ENCODE results near the gene RHOXF2. TPM values are rescaled to one million over a fixed set of nuclear protein-coding genes. Genes with fewer than 3 reads are reported as not detected.
"Not testable (repeated sequence)": the region's sequence is repeated elsewhere in the genome, so short reads cannot be mapped to it uniquely, and the experiment has no call there.

Gene RHOXF2
- total RNA-seq, 1 experiment from 2014 or later = not detected

- not testable (repeated sequence) for H2AFZ ChIP-seq (ENCODE audit: low read length); H3K27ac ChIP-seq (ENCODE audit: low read length); H4K20me1 ChIP-seq (ENCODE audit: insufficient read depth, low read depth, low read length); H3K9me3 ChIP-seq (ENCODE audit: low read length); DNase-seq; H3K27me3 ChIP-seq (ENCODE audit: low read length); H3K9ac ChIP-seq (ENCODE audit: low read length); H3K4me2 ChIP-seq (ENCODE audit: low read depth, low read length, poor library complexity, severe bottlenecking); H3K36me3 ChIP-seq (ENCODE audit: insufficient read depth, low read length); H3K79me2 ChIP-seq (ENCODE audit: low read length); H3K4me3 ChIP-seq (ENCODE audit: low read length); H3K4me1 ChIP-seq (ENCODE audit: low read length); H3K9me2 ChIP-seq (replicated peaks; ENCODE audit: insufficient read depth, low read length)
Observed at GRCh38 chrX:120159086-120159485, 673 bp downstream of the RHOXF2 start.

GRCh38 chrX:120193254-120193653, 34.8 kb downstream of the RHOXF2 start:
- H3K4me1 ChIP-seq (ENCODE audit: low read length); H4K20me1 ChIP-seq (ENCODE audit: insufficient read depth, low read depth, low read length); H3K27me3 ChIP-seq (ENCODE audit: low read length); H3K36me3 ChIP-seq (ENCODE audit: insufficient read depth, low read length); H3K27ac ChIP-seq (ENCODE audit: low read length); H2AFZ ChIP-seq (ENCODE audit: low read length); H3K9ac ChIP-seq (ENCODE audit: low read length); H3K9me2 ChIP-seq (replicated peaks; ENCODE audit: insufficient read depth, low read length); DNase-seq; H3K4me2 ChIP-seq (ENCODE audit: low read depth, low read length, poor library complexity, severe bottlenecking); H3K9me3 ChIP-seq (ENCODE audit: low read length); H3K4me3 ChIP-seq (ENCODE audit: low read length); H3K79me2 ChIP-seq (ENCODE audit: low read length): not testable (repeated sequence)

- H3K9ac ChIP-seq (ENCODE audit: low read length); H3K4me2 ChIP-seq (ENCODE audit: low read depth, low read length, poor library complexity, severe bottlenecking); H3K9me3 ChIP-seq (ENCODE audit: low read length); H3K4me3 ChIP-seq (ENCODE audit: low read length); DNase-seq; H4K20me1 ChIP-seq (ENCODE audit: insufficient read depth, low read depth, low read length); H2AFZ ChIP-seq (ENCODE audit: low read length); H3K4me1 ChIP-seq (ENCODE audit: low read length); H3K9me2 ChIP-seq (replicated peaks; ENCODE audit: insufficient read depth, low read length); H3K27me3 ChIP-seq (ENCODE audit: low read length); H3K27ac ChIP-seq (ENCODE audit: low read length); H3K36me3 ChIP-seq (ENCODE audit: insufficient read depth, low read length); H3K79me2 ChIP-seq (ENCODE audit: low read length): not testable (repeated sequence)
Observed at GRCh38 chrX:120193720-120194119, 35.3 kb downstream of the RHOXF2 start.

- H3K9me3 ChIP-seq (ENCODE audit: low read length); H3K27me3 ChIP-seq (ENCODE audit: low read length); H3K4me3 ChIP-seq (ENCODE audit: low read length); H3K9ac ChIP-seq (ENCODE audit: low read length); H4K20me1 ChIP-seq (ENCODE audit: insufficient read depth, low read depth, low read length); H3K27ac ChIP-seq (ENCODE audit: low read length); H3K36me3 ChIP-seq (ENCODE audit: insufficient read depth, low read length); DNase-seq; H3K9me2 ChIP-seq (replicated peaks; ENCODE audit: insufficient read depth, low read length); H3K79me2 ChIP-seq (ENCODE audit: low read length); H2AFZ ChIP-seq (ENCODE audit: low read length); H3K4me2 ChIP-seq (ENCODE audit: low read depth, low read length, poor library complexity, severe bottlenecking); H3K4me1 ChIP-seq (ENCODE audit: low read length): not testable (repeated sequence)
Observed at GRCh38 chrX:120195786-120196185, 37.4 kb downstream of the RHOXF2 start.

GRCh38 chrX:120196626-120197283, 38.3 kb downstream of the RHOXF2 start:
- not testable (repeated sequence) for H3K4me1 ChIP-seq (ENCODE audit: low read length); H4K20me1 ChIP-seq (ENCODE audit: insufficient read depth, low read depth, low read length); H3K27ac ChIP-seq (ENCODE audit: low read length); H3K9me2 ChIP-seq (replicated peaks; ENCODE audit: insufficient read depth, low read length); DNase-seq; H3K9me3 ChIP-seq (ENCODE audit: low read length); H3K4me2 ChIP-seq (ENCODE audit: low read depth, low read length, poor library complexity, severe bottlenecking); H2AFZ ChIP-seq (ENCODE audit: low read length); H3K27me3 ChIP-seq (ENCODE audit: low read length); H3K4me3 ChIP-seq (ENCODE audit: low read length); H3K79me2 ChIP-seq (ENCODE audit: low read length); H3K9ac ChIP-seq (ENCODE audit: low read length); H3K36me3 ChIP-seq (ENCODE audit: insufficient read depth, low read length)

GRCh38 chrX:120200851-120201250, 42.4 kb downstream of the RHOXF2 start:
- Histone ChIP-seq H3K27me3 (ENCODE audit: low read length) (no peaks in the 10 kb centered on the region), H3K9me3 (ENCODE audit: low read length) (no peaks in the 10 kb centered on the region), H4K20me1 (ENCODE audit: insufficient read depth, low read depth, low read length) (no peaks in the 10 kb centered on the region), H3K36me3 (ENCODE audit: insufficient read depth, low read length) (no peaks in the 10 kb centered on the region), H3K27ac (ENCODE audit: low read length) (no peak overlapping the region), H3K4me3 (ENCODE audit: low read length) (no peak overlapping the region), H3K9me2 (replicated peaks; ENCODE audit: insufficient read depth, low read length) (no peaks in the 10 kb centered on the region), H3K79me2 (ENCODE audit: low read length) (no peaks in the 10 kb centered on the region), H3K4me1 (ENCODE audit: low read length) (no peaks in the 10 kb centered on the region), H3K9ac (ENCODE audit: low read length) (no peak overlapping the region), H2AFZ (ENCODE audit: low read length) (no peak overlapping the region), H3K4me2 (ENCODE audit: low read depth, low read length, poor library complexity, severe bottlenecking) (no peak overlapping the region)
- DNase-seq = peak; percentile 21

GRCh38 chrX:120205816-120206753, 47.7 kb downstream of the RHOXF2 start:
- peak; percentile 14 for DNase-seq
- H3K36me3 ChIP-seq (ENCODE audit: insufficient read depth, low read length) = no peaks in the 10 kb centered on the region
- no peak overlapping the region for H3K9ac ChIP-seq (ENCODE audit: low read length)
- no peaks in the 10 kb centered on the region for H3K79me2 ChIP-seq (ENCODE audit: low read length)
- no peaks in the 10 kb centered on the region for H3K9me2 ChIP-seq (replicated peaks; ENCODE audit: insufficient read depth, low read length)
- H3K27ac ChIP-seq (ENCODE audit: low read length) = no peak overlapping the region
- no peaks in the 10 kb centered on the region for H3K9me3 ChIP-seq (ENCODE audit: low read length)
- H3K4me2 ChIP-seq (ENCODE audit: low read depth, low read length, poor library complexity, severe bottlenecking) = no peak overlapping the region
- no peak overlapping the region for H3K4me3 ChIP-seq (ENCODE audit: low read length)
- H3K4me1 ChIP-seq (ENCODE audit: low read length) = no peaks in the 10 kb centered on the region
- no peak overlapping the region for H2AFZ ChIP-seq (ENCODE audit: low read length)
- H4K20me1 ChIP-seq (ENCODE audit: insufficient read depth, low read depth, low read length) = no peaks in the 10 kb centered on the region
- H3K27me3 ChIP-seq (ENCODE audit: low read length) = no peaks in the 10 kb centered on the region

GRCh38 chrX:120207009-120207605, 48.7 kb downstream of the RHOXF2 start:
- Histone ChIP-seq H3K27ac (ENCODE audit: low read length) (no peak overlapping the region), H2AFZ (ENCODE audit: low read length) (no peak overlapping the region)

More at GRCh38 chrX:120207009-120207605, 48.7 kb downstream of the RHOXF2 start:
- H3K9ac ChIP-seq (ENCODE audit: low read length) = no peak overlapping the region
- no peaks in the 10 kb centered on the region for H3K4me1 ChIP-seq (ENCODE audit: low read length)
- no peaks in the 10 kb centered on the region for H3K9me2 ChIP-seq (replicated peaks; ENCODE audit: insufficient read depth, low read length)
- DNase-seq = no peak
- H4K20me1 ChIP-seq (ENCODE audit: insufficient read depth, low read depth, low read length) = no peaks in the 10 kb centered on the region
- no peak overlapping the region for H3K4me2 ChIP-seq (ENCODE audit: low read depth, low read length, poor library complexity, severe bottlenecking)
- no peaks in the 10 kb centered on the region for H3K79me2 ChIP-seq (ENCODE audit: low read length)
- H3K27me3 ChIP-seq (ENCODE audit: low read length) = no peaks in the 10 kb centered on the region
- no peaks in the 10 kb centered on the region for H3K36me3 ChIP-seq (ENCODE audit: insufficient read depth, low read length)
- no peaks in the 10 kb centered on the region for H3K9me3 ChIP-seq (ENCODE audit: low read length)
- no peak overlapping the region for H3K4me3 ChIP-seq (ENCODE audit: low read length)

All from Karpas-422 (cell line).